ENCODE data around the gene NDC1. TPM values are rescaled to one million over a fixed set of nuclear protein-coding genes. Genes with fewer than 3 reads are reported as not detected.

NDC1 gene
- total RNA-seq, 1 donor from 2014 or later = 8.6 TPM

GRCh38 chr1:53851571-53852285 lies 13.6 kb upstream of the NDC1 start:
- no peaks in the 10 kb centered on the region for H3K4me1 Mint-ChIP-seq (ENCODE audit: low read depth)
- peaks cover 30% of the 10 kb centered on the region for H3K36me3 Mint-ChIP-seq (ENCODE audit: low read depth)
- H3K27ac Mint-ChIP-seq (ENCODE audit: unreplicated experiment) = no peak overlapping the region
- no peak overlapping the region for H3K4me3 Mint-ChIP-seq (ENCODE audit: unreplicated experiment)
- no peaks in the 10 kb centered on the region for H3K27me3 Mint-ChIP-seq (ENCODE audit: low read depth)
- no peak for DNase-seq (ENCODE audit: low spot score)
- TF ChIP-seq, protein P1, sequence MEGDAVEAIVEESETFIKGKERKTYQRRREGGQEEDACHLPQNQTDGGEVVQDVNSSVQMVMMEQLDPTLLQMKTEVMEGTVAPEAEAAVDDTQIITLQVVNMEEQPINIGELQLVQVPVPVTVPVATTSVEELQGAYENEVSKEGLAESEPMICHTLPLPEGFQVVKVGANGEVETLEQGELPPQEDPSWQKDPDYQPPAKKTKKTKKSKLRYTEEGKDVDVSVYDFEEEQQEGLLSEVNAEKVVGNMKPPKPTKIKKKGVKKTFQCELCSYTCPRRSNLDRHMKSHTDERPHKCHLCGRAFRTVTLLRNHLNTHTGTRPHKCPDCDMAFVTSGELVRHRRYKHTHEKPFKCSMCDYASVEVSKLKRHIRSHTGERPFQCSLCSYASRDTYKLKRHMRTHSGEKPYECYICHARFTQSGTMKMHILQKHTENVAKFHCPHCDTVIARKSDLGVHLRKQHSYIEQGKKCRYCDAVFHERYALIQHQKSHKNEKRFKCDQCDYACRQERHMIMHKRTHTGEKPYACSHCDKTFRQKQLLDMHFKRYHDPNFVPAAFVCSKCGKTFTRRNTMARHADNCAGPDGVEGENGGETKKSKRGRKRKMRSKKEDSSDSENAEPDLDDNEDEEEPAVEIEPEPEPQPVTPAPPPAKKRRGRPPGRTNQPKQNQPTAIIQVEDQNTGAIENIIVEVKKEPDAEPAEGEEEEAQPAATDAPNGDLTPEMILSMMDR (IDR thresholded peaks at IDR 0.05) = no peak
- peaks cover 2% of the 10 kb centered on the region for H3K9me3 Mint-ChIP-seq (ENCODE audit: low read depth)

DNA sequence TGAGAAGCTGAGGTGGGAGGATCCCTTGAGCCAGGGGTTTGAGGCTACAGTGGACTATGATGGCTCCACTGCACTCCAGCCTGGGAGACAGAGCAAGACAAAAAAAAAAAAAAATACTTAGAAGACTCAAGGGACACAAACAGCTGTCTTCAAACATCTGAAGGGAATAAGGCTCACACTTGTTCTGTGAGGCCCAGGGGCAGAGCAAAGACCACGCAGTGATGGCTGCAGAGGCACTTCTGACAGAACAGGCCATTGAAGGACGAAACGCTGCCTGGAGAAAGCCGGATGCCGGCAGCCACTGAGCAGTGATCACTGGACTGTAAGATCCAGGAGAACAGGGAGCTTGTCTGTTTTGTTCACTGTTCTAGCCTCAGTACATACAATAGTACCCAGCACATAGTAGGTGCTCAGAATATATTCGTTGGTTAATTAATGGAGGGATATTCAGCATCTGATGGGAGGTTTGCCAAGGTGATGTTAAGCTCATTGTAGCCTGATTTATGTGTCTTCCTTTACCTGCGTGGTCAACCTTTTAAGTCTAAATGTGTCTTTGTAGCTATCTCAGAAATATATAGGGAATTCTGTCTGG lies 12.1 kb upstream of the NDC1 start:
- Mint-ChIP-seq H3K27me3 (ENCODE audit: low read depth) (no peaks in the 10 kb centered on the region), H3K4me1 (ENCODE audit: low read depth) (no peaks in the 10 kb centered on the region), H3K27ac (ENCODE audit: unreplicated experiment) (no peak overlapping the region), H3K4me3 (ENCODE audit: unreplicated experiment) (no peak overlapping the region), H3K9me3 (ENCODE audit: low read depth) (peaks cover 2% of the 10 kb centered on the region), H3K36me3 (ENCODE audit: low read depth) (peaks cover 26% of the 10 kb centered on the region)
- DNase-seq (ENCODE audit: low spot score) = no peak
- TF ChIP-seq, protein P1 (IDR thresholded peaks at IDR 0.05) = no peak

DNA sequence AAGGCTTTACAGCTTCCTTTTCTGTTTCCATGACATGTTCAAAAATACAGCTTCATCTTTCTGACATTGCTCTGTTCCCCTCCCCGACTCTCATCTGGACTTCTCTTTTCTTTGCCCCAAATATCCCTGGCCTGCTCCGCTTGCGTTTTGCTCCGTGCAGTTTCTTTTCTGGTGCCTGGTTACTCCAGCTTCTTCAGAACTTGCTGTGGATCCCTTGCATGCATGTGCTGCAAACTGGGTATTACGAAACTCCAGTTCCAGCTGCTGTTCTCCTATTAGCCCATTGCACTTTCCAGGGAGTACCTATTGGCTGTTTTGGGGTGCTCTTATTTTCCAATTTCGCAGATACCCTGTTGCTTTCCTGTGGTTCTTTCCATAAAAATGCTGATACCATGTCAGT lies 9.9 kb upstream of the NDC1 start:
- Mint-ChIP-seq H3K4me3 (ENCODE audit: unreplicated experiment) (no peak overlapping the region), H3K27ac (ENCODE audit: unreplicated experiment) (no peak overlapping the region), H3K27me3 (ENCODE audit: low read depth) (no peaks in the 10 kb centered on the region), H3K36me3 (ENCODE audit: low read depth) (peaks cover 16% of the 10 kb centered on the region), H3K4me1 (ENCODE audit: low read depth) (no peaks in the 10 kb centered on the region), H3K9me3 (ENCODE audit: low read depth) (peaks cover 4% of the 10 kb centered on the region)
- no peak for DNase-seq (ENCODE audit: low spot score)
- TF ChIP-seq, protein P1 (IDR thresholded peaks at IDR 0.05) = no peak

- Mint-ChIP-seq H3K36me3 (ENCODE audit: low read depth) (peaks cover 2% of the 10 kb centered on the region), H3K9me3 (ENCODE audit: low read depth) (peaks cover 13% of the 10 kb centered on the region), H3K4me1 (ENCODE audit: low read depth) (peaks cover 12% of the 10 kb centered on the region), H3K4me3 (ENCODE audit: unreplicated experiment) (no peak overlapping the region), H3K27ac (ENCODE audit: unreplicated experiment) (no peak overlapping the region), H3K27me3 (ENCODE audit: low read depth) (no peaks in the 10 kb centered on the region)
- no peak for DNase-seq (ENCODE audit: low spot score)
- TF ChIP-seq, protein P1 (IDR thresholded peaks at IDR 0.05) = no peak
These were observed 4.3 kb upstream of the NDC1 start for GRCh38 chr1:53842347-53842746.

DNA sequence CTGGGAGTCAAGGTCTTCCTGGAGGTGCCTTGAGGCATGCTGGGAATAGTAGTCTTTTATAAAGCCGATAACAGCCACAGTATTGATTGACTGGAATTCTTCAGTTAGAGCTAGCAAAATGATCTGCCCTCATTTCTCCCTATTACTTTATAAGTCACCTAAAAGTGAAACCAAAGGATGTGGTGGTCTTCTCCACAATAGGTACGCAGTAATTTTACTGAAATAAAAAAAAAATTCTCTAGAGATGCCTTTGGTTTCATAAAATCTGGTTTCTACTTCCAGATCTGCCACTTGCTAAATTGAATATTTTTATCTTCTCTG lies 518 bp upstream of the NDC1 start:
- H3K27me3 Mint-ChIP-seq (ENCODE audit: low read depth) = no peaks in the 10 kb centered on the region
- H3K4me1 Mint-ChIP-seq (ENCODE audit: low read depth) = peaks cover 28% of the 10 kb centered on the region
- no peak for DNase-seq (ENCODE audit: low spot score)
- peak overlapping the region; percentile 97 for H3K4me3 Mint-ChIP-seq (ENCODE audit: unreplicated experiment)
- peaks cover 13% of the 10 kb centered on the region for H3K9me3 Mint-ChIP-seq (ENCODE audit: low read depth)
- TF ChIP-seq, protein P1 (IDR thresholded peaks at IDR 0.05) = no peak
- peaks cover 2% of the 10 kb centered on the region for H3K36me3 Mint-ChIP-seq (ENCODE audit: low read depth)
- no peak overlapping the region for H3K27ac Mint-ChIP-seq (ENCODE audit: unreplicated experiment)
